A673 (cell line): ENCODE measurements around the gene TRIM60.

ENCODE experiments used
- CTCF ChIP-seq: fragments of 300-800, 200-600 bp; sonication (generic); conservative IDR thresholded peaks from 2 replicates; pipeline ENCODE4 v1.5.1; 2017; ENCODE audit warnings: low read depth, mild to moderate bottlenecking, antibody characterized with exemption, low read length, moderate library complexity, mixed read lengths
- EZH2 ChIP-seq: fragments of 200-600 bp; sonication (generic); IDR thresholded peaks from 2 replicates; pipeline ENCODE4 v1.6.1; 2017; ENCODE audit warnings: borderline replicate concordance, low read depth, mild to moderate bottlenecking, mixed read lengths, antibody characterized with exemption, low read length; ENCODE audit not compliant: poor library complexity, severe bottlenecking

GRCh38 chr4:165048170-165048569 lies 16.4 kb downstream of the TRIM60 start:
- TF ChIP-seq CTCF (no peak), EZH2 (no peak)
